Fibroblast of skin of left quadriceps (primary cell): ENCODE results near the gene FBXO9.

Experiments
- DNase-seq, 2 experiments: peaks; one replicate each; pipeline ENCODE4 v3.0.0-alpha.2; 2013; ENCODE audit warnings: low read depth in 2 of 2

Gene FBXO9

DNA sequence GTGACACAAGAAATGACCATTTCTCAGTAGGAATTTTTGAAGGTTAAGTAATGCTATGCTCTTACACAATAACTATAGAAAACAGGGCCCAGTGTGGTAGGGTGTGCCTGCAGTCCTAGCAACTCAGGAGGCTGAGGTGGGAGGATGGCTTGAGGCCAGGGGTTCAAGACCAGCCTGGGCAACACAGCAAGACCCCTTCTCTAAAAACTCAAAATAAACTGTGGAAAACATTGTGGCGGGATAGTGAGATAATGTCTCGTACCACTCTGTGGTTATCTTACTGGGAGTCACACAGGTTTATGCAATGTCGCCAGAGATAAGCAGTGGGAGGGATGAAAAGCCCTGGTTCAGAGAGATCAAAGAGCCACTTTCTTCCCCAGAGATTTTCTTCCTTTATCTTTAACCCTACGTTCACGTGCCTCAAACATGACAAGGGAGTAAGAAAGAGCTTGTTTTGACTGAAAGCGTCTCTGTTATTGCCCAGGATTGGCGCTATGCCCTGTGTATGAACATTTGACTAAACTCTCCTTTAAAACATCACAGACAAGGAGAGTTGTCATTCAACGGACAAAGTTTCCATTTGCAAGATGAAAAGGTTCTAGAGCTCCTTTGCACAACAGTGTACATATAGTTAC, 69.5 kb downstream of the FBXO9 start:
- no peak for DNase-seq

- no peak for DNase-seq
These were observed 70.9 kb downstream of the FBXO9 start for GRCh38 chr6:53136000-53136609.

GRCh38 chr6:53139841-53140413, 74.7 kb downstream of the FBXO9 start:
- no peak for DNase-seq

GRCh38 chr6:53142810-53143209, 77.6 kb downstream of the FBXO9 start:
- no peak for DNase-seq

GRCh38 chr6:53143710-53144109, 78.5 kb downstream of the FBXO9 start:
- DNase-seq, result no peak

DNA sequence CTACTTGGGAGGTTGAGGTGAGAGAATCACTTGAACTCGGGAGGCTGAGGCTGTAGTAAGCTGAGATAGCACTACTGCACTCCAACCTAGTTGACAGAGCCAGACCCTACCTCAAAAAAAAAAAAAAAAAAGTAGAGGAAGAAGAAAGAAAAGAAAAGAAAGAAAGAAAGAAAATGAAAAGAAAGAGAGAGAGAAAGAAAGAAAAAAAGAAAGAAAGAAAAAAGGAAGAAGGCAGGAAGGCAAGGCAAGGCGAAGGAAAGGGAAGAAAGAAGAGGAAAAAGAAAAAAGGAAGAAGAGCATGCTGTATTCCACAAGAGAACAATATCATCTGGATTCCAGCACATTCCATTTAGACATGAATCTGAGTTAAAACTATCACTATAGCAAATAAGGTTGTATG, 79.6 kb downstream of the FBXO9 start:
- DNase-seq, result no peak

GRCh38 chr6:53148684-53149083, 83.5 kb downstream of the FBXO9 start, which contains the start of gene GCM1:
GCM1 (minus strand) TSS chr6:53148841; CDS start chr6:53145632, 3,209 bp downstream.
- no peak for DNase-seq
